PC-3 (cell line): ENCODE measurements around the gene TBX3. TPM values are rescaled to one million over a fixed set of nuclear protein-coding genes. Genes with fewer than 3 reads are reported as not detected.

Source experiments
- ATAC-seq: fragments of 200-7000 bp; cut with Tn5 transposase; 2 replicates; pipeline ENCODE4 v1.9.1; 2020; ENCODE audit warnings: mild to moderate bottlenecking, moderate library complexity
- BruUV-seq: library from RNA; stranded (reverse); fragments of 400-500 nt; replicated peaks from 2 replicates; lab custom pipeline; 2021; lab: Mats Ljungman, UMichigan
- CTCF ChIA-PET: fragments of 300-600 bp; sonication (Branson Sonifier 250); formaldehyde crosslinking; loops from one replicate; lab custom pipeline; 2022; ENCODE audit warnings: antibody characterized with exemption; lab: Charles Lee
- POLR2A ChIA-PET: fragments of 300-600 bp; sonication (Branson Sonifier 250); formaldehyde crosslinking; loops from one replicate; lab custom pipeline; 2022; ENCODE audit warnings: antibody characterized with exemption; ENCODE audit not compliant: unreplicated experiment; lab: Charles Lee
- DNase-seq: peaks from one replicate; pipeline ENCODE4 v3.0.0-alpha.2; 2015
- H2AFZ ChIP-seq: fragments of 300-600 bp; sonication (generic); 2 replicates; pipeline ENCODE4 v1.6.0; 2016; ENCODE audit warnings: antibody characterized with exemption, low read length
- H3F3A ChIP-seq: fragments of 300-600 bp; sonication (generic); one replicate; pipeline ENCODE4 v1.6.0; 2017; ENCODE audit warnings: antibody characterized with exemption, low read length, control low read depth, mild to moderate bottlenecking; ENCODE audit not compliant: unreplicated experiment
- H3K27ac ChIP-seq: fragments of 300-600 bp; sonication (generic); 2 replicates; pipeline ENCODE4 v1.5.1; 2016; ENCODE audit warnings: mild to moderate bottlenecking, low read length
- H3K27me3 ChIP-seq: fragments of 300-600 bp; sonication (generic); 2 replicates; pipeline ENCODE4 v1.6.1; 2016; ENCODE audit warnings: low read length, mixed read lengths
- H3K36me3 ChIP-seq: fragments of 300-600 bp; sonication (generic); 2 replicates; pipeline ENCODE4 v1.6.1; 2016; ENCODE audit warnings: low read depth, mixed run types, low read length, mixed read lengths
- H3K4me1 ChIP-seq: fragments of 300-600 bp; sonication (generic); 2 replicates; pipeline ENCODE4 v1.5.1; 2016; ENCODE audit warnings: low read length; ENCODE audit not compliant: insufficient read depth
- H3K4me2 ChIP-seq: fragments of 300-600 bp; sonication (generic); 2 replicates; pipeline ENCODE4 v1.6.0; 2016; ENCODE audit warnings: low read length
- H3K4me3 ChIP-seq: fragments of 300-600 bp; sonication (generic); 2 replicates; pipeline ENCODE4 v1.5.1; 2016; ENCODE audit warnings: mild to moderate bottlenecking, low read length, mixed read lengths
- H3K79me2 ChIP-seq: fragments of 300-600 bp; sonication (generic); 2 replicates; pipeline ENCODE4 v1.6.1; 2017; ENCODE audit warnings: low read length, mixed read lengths
- H3K9ac ChIP-seq: fragments of 300-600 bp; sonication (generic); 2 replicates; pipeline ENCODE4 v1.6.0; 2016; ENCODE audit warnings: mild to moderate bottlenecking, low read length
- H3K9me2 ChIP-seq: fragments of 300-600 bp; sonication (generic); replicated peaks from 2 replicates; pipeline ENCODE4 v1.6.1; 2016; ENCODE audit warnings: mixed run types, low read length, mixed read lengths
- H3K9me3 ChIP-seq: fragments of 300-600 bp; sonication (generic); 2 replicates; pipeline ENCODE4 v1.6.1; 2016; ENCODE audit warnings: low read length, mixed read lengths
- H4K20me1 ChIP-seq: fragments of 300-600 bp; sonication (generic); 2 replicates; pipeline ENCODE4 v1.6.1; 2016; ENCODE audit warnings: low read length, mixed read lengths
- EZH2 ChIP-seq: fragments of 300-600 bp; sonication (generic); IDR thresholded peaks from one replicate; pipeline ENCODE4 v1.6.1; 2017; ENCODE audit warnings: antibody characterized with exemption, mild to moderate bottlenecking, low read length; ENCODE audit not compliant: unreplicated experiment
- EZH2phosphoT487 ChIP-seq: fragments of 300-600 bp; sonication (generic); IDR thresholded peaks from 2 replicates; pipeline ENCODE4 v1.6.1; 2018; ENCODE audit warnings: mild to moderate bottlenecking, antibody characterized with exemption, low read length, borderline replicate concordance
- intact Hi-C: fragments of 100-400 bp; cut with micrococcal nuclease; formaldehyde crosslinking; loops from 2 replicates; pipeline ENCODE4 v1.9.0; 2023
- total RNA-seq: library from RNA; depleted of rRNA; stranded (reverse); fragments of >200 nt; gene quantifications from 2 replicates; pipeline ENCODE4 v1.2.3, GENCODE V29; 2014
- TF ChIP-seq, protein P1 (sequence below): fragments of 300-600 bp; sonication (generic); conservative IDR thresholded peaks from 2 replicates; pipeline ENCODE4 v1.5.1; 2017; ENCODE audit warnings: antibody characterized with exemption, low read depth, mild to moderate bottlenecking, low read length

Gene TBX3
- total RNA-seq, 1 experiment from 2014 or later, result 89.4 TPM

DNA sequence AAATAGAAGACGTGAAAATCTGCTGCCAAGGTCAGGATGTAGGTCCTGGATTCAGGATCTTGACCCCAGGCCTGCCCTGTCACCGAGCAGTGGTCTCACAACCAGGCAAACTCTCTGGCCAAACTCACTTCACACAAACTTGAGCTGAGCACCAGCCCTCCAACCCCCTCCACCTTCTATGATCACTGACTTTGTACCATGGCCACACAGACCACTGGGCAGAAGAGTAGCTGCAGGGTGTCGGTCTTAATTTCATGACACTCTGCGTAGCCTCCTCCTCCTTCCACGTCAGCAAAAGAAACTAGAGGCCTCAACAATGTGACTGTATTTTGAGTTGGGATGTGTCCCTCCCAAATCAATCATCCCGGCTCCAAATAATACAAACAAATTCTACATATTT is 7.2 kb upstream of the TBX3 start:
- Histone ChIP-seq H3K4me3 (peak overlapping the region; percentile 81), H3K27me3 (no peaks in the 10 kb centered on the region), H2AFZ (peak overlapping the region; percentile 16), H3K4me2 (peak overlapping the region; percentile 96), H3K4me1 (peaks cover 31% of the 10 kb centered on the region), H3K79me2 (peaks cover 33% of the 10 kb centered on the region), H3K9ac (peak overlapping the region; percentile 87), H3F3A (no peaks in the 10 kb centered on the region), H3K9me2 (no peaks in the 10 kb centered on the region), H3K36me3 (no peaks in the 10 kb centered on the region), H3K9me3 (no peaks in the 10 kb centered on the region), H3K27ac (no peak overlapping the region), H4K20me1 (no peaks in the 10 kb centered on the region)
- ATAC-seq (no peak), DNase-seq (no peak)
- intact Hi-C loops, result no loop called here
- ChIA-PET CTCF (no interaction called here), POLR2A (interaction anchor here (0.6 kb wide), 1 partner anchor 21 kb away, joined by 4 read pairs; no protein-coding TSS in a partner anchor)
- TF ChIP-seq, protein P1, sequence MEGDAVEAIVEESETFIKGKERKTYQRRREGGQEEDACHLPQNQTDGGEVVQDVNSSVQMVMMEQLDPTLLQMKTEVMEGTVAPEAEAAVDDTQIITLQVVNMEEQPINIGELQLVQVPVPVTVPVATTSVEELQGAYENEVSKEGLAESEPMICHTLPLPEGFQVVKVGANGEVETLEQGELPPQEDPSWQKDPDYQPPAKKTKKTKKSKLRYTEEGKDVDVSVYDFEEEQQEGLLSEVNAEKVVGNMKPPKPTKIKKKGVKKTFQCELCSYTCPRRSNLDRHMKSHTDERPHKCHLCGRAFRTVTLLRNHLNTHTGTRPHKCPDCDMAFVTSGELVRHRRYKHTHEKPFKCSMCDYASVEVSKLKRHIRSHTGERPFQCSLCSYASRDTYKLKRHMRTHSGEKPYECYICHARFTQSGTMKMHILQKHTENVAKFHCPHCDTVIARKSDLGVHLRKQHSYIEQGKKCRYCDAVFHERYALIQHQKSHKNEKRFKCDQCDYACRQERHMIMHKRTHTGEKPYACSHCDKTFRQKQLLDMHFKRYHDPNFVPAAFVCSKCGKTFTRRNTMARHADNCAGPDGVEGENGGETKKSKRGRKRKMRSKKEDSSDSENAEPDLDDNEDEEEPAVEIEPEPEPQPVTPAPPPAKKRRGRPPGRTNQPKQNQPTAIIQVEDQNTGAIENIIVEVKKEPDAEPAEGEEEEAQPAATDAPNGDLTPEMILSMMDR, result no peak
- no peak for TF ChIP-seq EZH2phosphoT487
- no peak for TF ChIP-seq EZH2
- no TSS peak for BruUV-seq

DNA sequence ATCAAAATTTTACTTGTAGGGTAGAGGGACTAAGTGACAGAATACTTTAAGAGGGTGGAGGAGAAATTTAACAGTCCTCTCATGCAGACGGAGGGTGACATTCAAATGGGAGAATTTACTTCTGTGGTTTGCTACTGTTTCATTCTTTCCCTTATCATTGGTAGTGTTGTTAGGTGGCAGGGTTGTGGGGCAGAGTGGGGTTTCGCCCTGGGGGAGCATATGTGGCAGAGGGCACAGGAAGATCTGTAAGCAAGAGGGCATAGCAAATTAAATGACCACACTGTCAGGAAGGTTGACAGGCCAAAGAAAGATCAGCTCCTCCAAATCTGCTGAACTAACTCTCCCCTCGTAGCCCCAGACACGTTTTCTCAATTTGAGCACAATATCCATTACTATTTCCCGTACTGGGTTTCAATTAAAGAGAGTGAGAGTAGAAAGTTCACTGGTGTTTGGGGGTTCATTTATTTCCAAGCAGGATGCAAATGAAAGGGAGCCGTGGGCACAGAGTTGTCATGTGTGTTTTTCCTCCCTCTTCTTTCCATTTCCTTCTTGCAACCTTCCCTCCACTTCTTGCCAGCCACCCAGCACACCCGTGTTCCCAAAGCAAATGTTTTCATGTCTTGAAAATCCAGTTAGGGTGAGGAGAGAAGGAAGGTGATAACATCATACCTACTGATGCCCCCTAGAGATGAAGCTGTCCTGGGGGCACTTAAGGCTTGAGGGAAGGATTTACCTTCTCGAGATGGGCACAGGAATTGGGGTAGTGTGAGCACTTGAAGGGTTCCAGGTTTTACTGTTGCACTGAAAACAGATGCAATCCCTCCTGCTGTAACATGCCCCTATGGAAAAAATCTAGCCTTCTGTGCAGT is 6.5 kb upstream of the TBX3 start:
- ChIA-PET CTCF (no interaction called here), POLR2A (no interaction called here)
- Histone ChIP-seq H3F3A (no peaks in the 10 kb centered on the region), H4K20me1 (no peaks in the 10 kb centered on the region), H3K9me2 (no peaks in the 10 kb centered on the region), H3K4me1 (peaks cover 34% of the 10 kb centered on the region), H3K9ac (no peak overlapping the region), H3K79me2 (peaks cover 39% of the 10 kb centered on the region), H3K36me3 (no peaks in the 10 kb centered on the region), H3K9me3 (no peaks in the 10 kb centered on the region), H2AFZ (0 out of 2 replicates have a peak overlapping the region, but pooled peaks have one; percentile 16), H3K4me3 (peak overlapping the region; percentile 81; the same call in 1 of the 2 replicates), H3K27me3 (no peaks in the 10 kb centered on the region), H3K4me2 (peak overlapping the region; percentile 96), H3K27ac (no peak overlapping the region)
- TF ChIP-seq, protein P1, result 0 out of 2 replicates have a peak, but pooled peaks have one; percentile 14
- TF ChIP-seq EZH2 (no peak), EZH2phosphoT487 (no peak)
- intact Hi-C loops, result no loop called here
- BruUV-seq, result no TSS peak
- DNase-seq (no peak), ATAC-seq (no peak)
